ENCODE data around the gene MAPK10. TPM values are rescaled to one million over a fixed set of nuclear protein-coding genes. Genes with fewer than 3 reads are reported as not detected.

Gene MAPK10
- total and polyA plus RNA-seq, 10 of the 15 experiments (the other 5 are each of a cell fraction or from before 2014, with no cell fraction given): 1.1 to 4.2 (median 2.4) TPM

GRCh38 chr4:86315579-86315978, 44.3 kb downstream of the MAPK10 start:
- intact Hi-C loops (cut with micrococcal nuclease; ENCODE audit: unreplicated experiment): no loop called here
- H4K20me1 ChIP-seq (ENCODE audit: control insufficient read depth, insufficient read depth): no peaks in the 10 kb centered on the region
- H3K4me2 ChIP-seq (ENCODE audit: control insufficient read depth, insufficient read depth): no peak overlapping the region
- ChIA-PET POLR2A (no interaction called here), SMC1A (ENCODE audit: uncharacterized antibody, unreplicated experiment) (no interaction called here), CTCF (no interaction called here), RAD21 (ENCODE audit: unreplicated experiment) (no interaction called here)
- H3K79me2 ChIP-seq (ENCODE audit: control insufficient read depth, insufficient read depth, low read length): no peaks in the 10 kb centered on the region
- BruUV-seq (replicated peaks): no TSS peak
- ATAC-seq (no peak), DNase-seq (ENCODE audit: low read depth, low spot score) (no peak), FAIRE-seq (no peak)
- no peak overlapping the region for H3K4me3 ChIP-seq
- H3K27ac ChIP-seq (ENCODE audit: control insufficient read depth, insufficient read depth): no peak overlapping the region
- H3K9ac ChIP-seq (ENCODE audit: control insufficient read depth, insufficient read depth, low read length): no peak overlapping the region
- no peak overlapping the region for H2AFZ ChIP-seq (ENCODE audit: control insufficient read depth, low read depth, low read length)
- H3K9me3 ChIP-seq (replicated peaks; ENCODE audit: control insufficient read depth, insufficient read depth, low read length): no peaks in the 10 kb centered on the region
- in situ Hi-C loops (cut with MboI): no loop called here
- no peaks in the 10 kb centered on the region for H3K4me1 ChIP-seq (ENCODE audit: control insufficient read depth, insufficient read depth, low read length)
- H3K27me3 ChIP-seq (replicated peaks in 1 of 2; ENCODE audit: control insufficient read depth in 2 of 2, insufficient read depth in 2 of 2, low read length in 1 of 2): no peaks in the 10 kb centered on the region; a peak in 1 of 4 replicates
- no peaks in the 10 kb centered on the region for H3K36me3 ChIP-seq (ENCODE audit: control insufficient read depth in 2 of 2, insufficient read depth in 2 of 2, low read length in 1 of 2)
- TF ChIP-seq POLR2AphosphoS2 (IDR thresholded peaks at IDR 0.05; ENCODE audit: low read depth, low read length): no peak
- no peak for TF ChIP-seq ESRRA (IDR thresholded peaks at IDR 0.05; ENCODE audit: low read length)
- TF ChIP-seq SUPT20H (IDR thresholded peaks at IDR 0.05; ENCODE audit: borderline replicate concordance, control insufficient read depth, low read depth, low read length): no peak
- TF ChIP-seq EED (IDR thresholded peaks at IDR 0.05; ENCODE audit: low read depth): no peak
- no peak for TF ChIP-seq E2F4 (IDR thresholded peaks at IDR 0.05; ENCODE audit: low read depth, low read length)
- TF ChIP-seq BHLHE40 (IDR thresholded peaks at IDR 0.05; ENCODE audit: borderline replicate concordance in 1 of 2, low read depth in 2 of 2, low read length in 1 of 2): no peak
- no peak for TF ChIP-seq RFX5 (IDR thresholded peaks at IDR 0.05; ENCODE audit: low read depth, low read length)
- no peak for TF ChIP-seq ZNF24 (IDR thresholded peaks at IDR 0.05)
- TF ChIP-seq RAD51 (IDR thresholded peaks at IDR 0.05): no peak
- no peak for TF ChIP-seq NRF1 (conservative IDR thresholded peaks at IDR 0.05; ENCODE audit: low read depth, low read length)
- no peak for TF ChIP-seq TCF12 (IDR thresholded peaks at IDR 0.05; ENCODE audit: low read depth, low read length)
- TF ChIP-seq EP300 (IDR thresholded peaks at IDR 0.05; ENCODE audit: borderline replicate concordance in 1 of 2, control insufficient read depth in 1 of 2, low read depth in 2 of 2, low read length in 2 of 2): no peak
- TF ChIP-seq, protein P1, sequence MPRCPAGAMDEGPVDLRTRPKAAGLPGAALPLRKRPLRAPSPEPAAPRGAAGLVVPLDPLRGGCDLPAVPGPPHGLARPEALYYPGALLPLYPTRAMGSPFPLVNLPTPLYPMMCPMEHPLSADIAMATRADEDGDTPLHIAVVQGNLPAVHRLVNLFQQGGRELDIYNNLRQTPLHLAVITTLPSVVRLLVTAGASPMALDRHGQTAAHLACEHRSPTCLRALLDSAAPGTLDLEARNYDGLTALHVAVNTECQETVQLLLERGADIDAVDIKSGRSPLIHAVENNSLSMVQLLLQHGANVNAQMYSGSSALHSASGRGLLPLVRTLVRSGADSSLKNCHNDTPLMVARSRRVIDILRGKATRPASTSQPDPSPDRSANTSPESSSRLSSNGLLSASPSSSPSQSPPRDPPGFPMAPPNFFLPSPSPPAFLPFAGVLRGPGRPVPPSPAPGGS (IDR thresholded peaks at IDR 0.05; ENCODE audit: borderline replicate concordance, insufficient read depth, low read depth, low read length, poor library complexity, severe bottlenecking): no peak
- TF ChIP-seq SRF (IDR thresholded peaks at IDR 0.05; ENCODE audit: low read depth in 2 of 2, low read length in 2 of 2): no peak
- TF ChIP-seq, protein P2, sequence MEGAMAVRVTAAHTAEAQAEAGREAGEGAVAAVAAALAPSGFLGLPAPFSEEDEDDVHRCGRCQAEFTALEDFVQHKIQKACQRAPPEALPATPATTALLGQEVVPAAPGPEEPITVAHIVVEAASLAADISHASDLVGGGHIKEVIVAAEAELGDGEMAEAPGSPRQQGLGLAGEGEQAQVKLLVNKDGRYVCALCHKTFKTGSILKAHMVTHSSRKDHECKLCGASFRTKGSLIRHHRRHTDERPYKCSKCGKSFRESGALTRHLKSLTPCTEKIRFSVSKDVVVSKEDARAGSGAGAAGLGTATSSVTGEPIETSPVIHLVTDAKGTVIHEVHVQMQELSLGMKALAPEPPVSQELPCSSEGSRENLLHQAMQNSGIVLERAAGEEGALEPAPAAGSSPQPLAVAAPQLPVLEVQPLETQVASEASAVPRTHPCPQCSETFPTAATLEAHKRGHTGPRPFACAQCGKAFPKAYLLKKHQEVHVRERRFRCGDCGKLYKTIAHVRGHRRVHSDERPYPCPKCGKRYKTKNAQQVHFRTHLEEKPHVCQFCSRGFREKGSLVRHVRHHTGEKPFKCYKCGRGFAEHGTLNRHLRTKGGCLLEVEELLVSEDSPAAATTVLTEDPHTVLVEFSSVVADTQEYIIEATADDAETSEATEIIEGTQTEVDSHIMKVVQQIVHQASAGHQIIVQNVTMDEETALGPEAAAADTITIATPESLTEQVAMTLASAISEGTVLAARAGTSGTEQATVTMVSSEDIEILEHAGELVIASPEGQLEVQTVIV (IDR thresholded peaks at IDR 0.05; ENCODE audit: borderline replicate concordance, partially characterized antibody): no peak
- no peak for TF ChIP-seq CBFB (IDR thresholded peaks at IDR 0.05; ENCODE audit: low read depth)
- TF ChIP-seq ZBED1 (IDR thresholded peaks at IDR 0.05; ENCODE audit: borderline replicate concordance): no peak
- TF ChIP-seq, protein P3, sequence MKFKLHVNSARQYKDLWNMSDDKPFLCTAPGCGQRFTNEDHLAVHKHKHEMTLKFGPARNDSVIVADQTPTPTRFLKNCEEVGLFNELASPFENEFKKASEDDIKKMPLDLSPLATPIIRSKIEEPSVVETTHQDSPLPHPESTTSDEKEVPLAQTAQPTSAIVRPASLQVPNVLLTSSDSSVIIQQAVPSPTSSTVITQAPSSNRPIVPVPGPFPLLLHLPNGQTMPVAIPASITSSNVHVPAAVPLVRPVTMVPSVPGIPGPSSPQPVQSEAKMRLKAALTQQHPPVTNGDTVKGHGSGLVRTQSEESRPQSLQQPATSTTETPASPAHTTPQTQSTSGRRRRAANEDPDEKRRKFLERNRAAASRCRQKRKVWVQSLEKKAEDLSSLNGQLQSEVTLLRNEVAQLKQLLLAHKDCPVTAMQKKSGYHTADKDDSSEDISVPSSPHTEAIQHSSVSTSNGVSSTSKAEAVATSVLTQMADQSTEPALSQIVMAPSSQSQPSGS (IDR thresholded peaks at IDR 0.05; ENCODE audit: low read length): no peak
- no peak for TF ChIP-seq ZNF217 (IDR thresholded peaks at IDR 0.05)

All from GM12878 (cell line).